Fibroblast of villous mesenchyme (primary cell): ENCODE data around the gene GPER1. TPM values are rescaled to one million over a fixed set of nuclear protein-coding genes. Genes with fewer than 3 reads are reported as not detected.

Experiments
- DNase-seq: peaks from one replicate; pipeline ENCODE4 v3.0.0-alpha.2; 2010; ENCODE audit warnings: low read depth
- H3K4me3 ChIP-seq: 2 replicates; pipeline ENCODE4 v1.5.1; 2011; ENCODE audit warnings: low read depth, mild to moderate bottlenecking, low read length
- CTCF ChIP-seq: IDR thresholded peaks from 2 replicates; pipeline ENCODE4 v1.5.1; 2012; ENCODE audit warnings: low read depth, mild to moderate bottlenecking, low read length; ENCODE audit not compliant: insufficient read depth
- total RNA-seq: library from RNA; depleted of rRNA; stranded (reverse); fragments of >200 nt; gene quantifications from 2 replicates; pipeline ENCODE4 v1.2.3, GENCODE V29; 2012

GPER1 gene
- total RNA-seq, 1 donor = 2.6 TPM

GRCh38 chr7:1127001-1127400, 39.1 kb downstream of the GPER1 start:
- H3K4me3 ChIP-seq = no peak overlapping the region
- TF ChIP-seq CTCF = no peak
- no peak for DNase-seq

GRCh38 chr7:1129431-1129830, 41.5 kb downstream of the GPER1 start:
- TF ChIP-seq CTCF = no peak
- H3K4me3 ChIP-seq = no peak overlapping the region
- no peak for DNase-seq

GRCh38 chr7:1130021-1130990, 42.4 kb downstream of the GPER1 start:
- no peak for DNase-seq
- H3K4me3 ChIP-seq = no peak overlapping the region
- no peak for TF ChIP-seq CTCF

GRCh38 chr7:1131471-1132265, 43.8 kb downstream of the GPER1 start:
- H3K4me3 ChIP-seq = no peak overlapping the region
- TF ChIP-seq CTCF = no peak
- DNase-seq = no peak

- DNase-seq = no peak
- no peak overlapping the region for H3K4me3 ChIP-seq
- no peak for TF ChIP-seq CTCF
Measured at GRCh38 chr7:1134951-1135350, 47.0 kb downstream of the GPER1 start.

GRCh38 chr7:1136841-1137516, 49.1 kb downstream of the GPER1 start:
- no peak for TF ChIP-seq CTCF
- no peak for DNase-seq

More at GRCh38 chr7:1136841-1137516, 49.1 kb downstream of the GPER1 start:
- H3K4me3 ChIP-seq = peak overlapping the region; percentile 90
